Esophagus (tissue), 2 donors: Measurements from ENCODE around the gene SULF2. TPM values are rescaled to one million over a fixed set of nuclear protein-coding genes. Genes with fewer than 3 reads are reported as not detected.

Experiments
- H3K27ac ChIP-seq, 2 donors: one replicate each; pipeline ENCODE4 v1.5.1; 2013; ENCODE audit warnings: low read depth in 2 of 2, mild to moderate bottlenecking in 2 of 2, inconsistent platforms in 1 of 2, low read length in 1 of 2, moderate library complexity in 1 of 2
- H3K27me3 ChIP-seq, 2 donors: one replicate each; pipeline ENCODE4 v1.6.1; 2013; ENCODE audit warnings: low read length in 2 of 2, control low read depth in 1 of 2, mild to moderate bottlenecking in 1 of 2; ENCODE audit not compliant: insufficient read depth in 2 of 2, control insufficient read depth in 1 of 2
- H3K36me3 ChIP-seq, 2 donors: one replicate each; pipeline ENCODE4 v1.6.1; 2013; ENCODE audit warnings: low read length in 1 of 2; ENCODE audit not compliant: control insufficient read depth in 2 of 2, insufficient read depth in 2 of 2
- H3K4me1 ChIP-seq, 2 donors: one replicate each; pipeline ENCODE4 v1.6.1; 2013; ENCODE audit warnings: low read length in 1 of 2; ENCODE audit not compliant: control insufficient read depth in 2 of 2, insufficient read depth in 2 of 2
- H3K4me3 ChIP-seq, 2 donors: one replicate each; pipeline ENCODE4 v1.5.1; 2013; ENCODE audit warnings: low read length in 2 of 2, mild to moderate bottlenecking in 2 of 2, low read depth in 1 of 2, moderate library complexity in 1 of 2
- H3K9me3 ChIP-seq, 2 donors: one replicate each; pipeline ENCODE4 v1.6.1; 2013; ENCODE audit warnings: mild to moderate bottlenecking in 2 of 2, low read depth in 1 of 2, low read length in 1 of 2, moderate library complexity in 1 of 2; ENCODE audit not compliant: control insufficient read depth in 2 of 2, insufficient read depth in 1 of 2
- WGBS, 2 donors: extraction: QIAGEN DNeasy Blood & Tissue Kit; methylation state at CpG; one replicate each; pipeline ENCODE4 v1.1.7; 2013; 5-methylcytosine and 5-hydroxymethylcytosine counted together
- polyA plus RNA-seq, 2 donors: library from polyadenylated mRNA; stranded (reverse); fragments of 200-250 nt; gene quantifications; one replicate each; pipeline ENCODE4 v1.2.3, GENCODE V29; 2013
- donor health status: healthy with polysubstance abuse.
- donor health status: Bipolar disorder and iron deficiency.

The SULF2 gene
- polyA plus RNA-seq, 2 donors, result 47.3 to 153 TPM

DNA sequence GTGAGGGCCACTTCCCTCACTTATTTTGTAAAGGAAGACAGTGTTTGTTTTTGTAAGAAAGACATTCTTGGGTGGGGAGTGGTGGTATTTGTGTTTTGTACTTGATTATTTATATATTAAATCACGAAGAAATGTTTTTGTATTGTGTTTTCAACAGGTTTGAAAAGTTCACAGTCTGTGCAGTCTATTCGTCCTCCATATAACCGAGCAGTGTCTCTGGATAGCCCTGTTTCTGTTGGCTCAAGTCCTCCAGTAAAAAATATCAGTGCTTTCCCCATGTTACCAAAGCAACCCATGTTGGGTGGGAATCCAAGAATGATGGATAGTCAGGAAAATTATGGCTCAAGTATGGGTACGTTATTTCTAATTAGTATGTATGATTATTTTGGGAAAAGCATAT lies 146.4 kb downstream of the SULF2 start:
- WGBS, 2 donors, result 49 to 56% methylated on average over 4 of the region's 4 CpGs
- Histone ChIP-seq H3K36me3 (peaks cover 11 to 17% of the 10 kb centered on the region in 2 donors), H3K27ac (no peak overlapping the region)

GRCh38 chr20:47635256-47635655 lies 150.0 kb downstream of the SULF2 start:
- Histone ChIP-seq H3K27ac (no peak overlapping the region), H3K4me3 (no peak overlapping the region), H3K27me3 (no peaks in the 10 kb centered on the region), H3K9me3 (no peaks in the 10 kb centered on the region), H3K4me1 (no peaks in the 10 kb centered on the region), H3K36me3 (peaks cover 9 to 14% of the 10 kb centered on the region in 2 donors)
- WGBS, 2 donors, result 95 to 100% methylated on average over 4 of the region's 4 CpGs

More for the DNA sequence above, 146.4 kb downstream of the SULF2 start:
- Histone ChIP-seq H3K9me3 (no peaks in the 10 kb centered on the region), H3K4me1 (no peaks in the 10 kb centered on the region), H3K4me3 (no peak overlapping the region), H3K27me3 (no peaks in the 10 kb centered on the region)

DNA sequence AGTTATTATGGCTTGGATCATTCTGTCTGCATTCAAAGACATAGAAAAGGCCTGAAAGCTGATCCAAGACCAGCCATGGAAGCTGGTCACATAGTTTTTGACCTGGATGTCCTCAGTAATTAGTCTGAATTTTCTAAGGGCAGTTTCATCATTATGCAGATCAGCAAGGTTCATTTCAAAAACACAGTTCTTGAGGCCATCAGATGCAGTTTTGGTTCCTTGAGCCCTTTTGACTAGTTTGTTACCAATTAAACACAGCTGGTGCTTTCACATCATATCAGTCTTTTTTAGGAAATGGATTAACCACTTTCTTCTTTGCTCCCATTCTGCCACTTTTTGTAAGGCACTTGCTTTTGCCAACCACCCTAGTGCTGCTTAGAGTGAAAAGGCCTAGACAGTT lies 154.2 kb downstream of the SULF2 start:
- H3K36me3 ChIP-seq, result peaks cover 3 to 8% of the 10 kb centered on the region in 2 donors
- no peaks in the 10 kb centered on the region for H3K27me3 ChIP-seq
- no peak overlapping the region for H3K4me3 ChIP-seq
- no peaks in the 10 kb centered on the region for H3K4me1 ChIP-seq
- H3K27ac ChIP-seq, result no peak overlapping the region
- H3K9me3 ChIP-seq, result no peaks in the 10 kb centered on the region

DNA sequence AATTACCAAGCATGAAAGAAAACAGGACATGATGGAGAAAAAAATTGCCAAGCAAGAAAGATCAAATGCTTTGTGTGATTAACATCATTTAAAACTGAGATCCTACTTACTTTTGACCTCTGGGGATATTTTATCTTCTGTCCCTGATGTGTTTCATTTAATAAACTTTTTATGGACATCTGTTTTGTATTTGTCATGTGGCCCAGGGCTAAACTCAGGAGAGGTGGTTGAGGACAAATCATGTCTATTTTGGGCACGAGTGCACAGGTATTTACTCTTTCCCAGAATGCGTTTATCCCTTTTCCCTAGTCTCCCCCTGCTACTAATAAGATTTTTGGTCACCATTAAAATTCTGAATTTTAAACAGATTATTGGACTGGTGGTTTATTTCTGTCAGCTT lies 155.4 kb downstream of the SULF2 start:
- 82 to 92% methylated on average over 2 of the region's 2 CpGs for WGBS, 2 donors
- H3K36me3 ChIP-seq, result peaks cover 0 to 4% of the 10 kb centered on the region in 2 donors

DNA sequence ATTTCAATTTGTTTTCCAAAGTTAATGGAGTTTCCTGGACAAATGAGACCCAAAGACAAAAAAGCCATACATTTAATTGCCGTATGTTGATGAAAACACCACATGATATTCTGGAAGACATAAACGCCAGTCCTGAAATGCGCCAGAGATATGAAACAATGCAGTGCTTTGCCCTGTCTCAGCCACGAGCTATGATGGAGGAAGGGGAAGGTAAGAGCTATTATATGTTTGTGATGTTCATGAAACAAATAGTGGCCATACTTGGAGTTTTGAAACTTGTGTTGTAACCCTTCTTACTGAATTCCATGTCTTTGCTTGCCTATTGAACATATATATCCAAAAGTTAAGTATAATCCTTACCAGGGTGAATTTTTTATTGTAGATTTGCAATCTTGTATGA lies 157.7 kb downstream of the SULF2 start:
- no peaks in the 10 kb centered on the region for H3K27me3 ChIP-seq
- H3K36me3 ChIP-seq, result peaks cover 0 to 9% of the 10 kb centered on the region in 2 donors
- no peak overlapping the region for H3K27ac ChIP-seq
- 92 to 93% methylated on average over 4 of the region's 4 CpGs for WGBS, 2 donors
- no peaks in the 10 kb centered on the region for H3K9me3 ChIP-seq
- no peaks in the 10 kb centered on the region for H3K4me1 ChIP-seq
- H3K4me3 ChIP-seq, result no peak overlapping the region

More for the DNA sequence above, 155.4 kb downstream of the SULF2 start:
- Histone ChIP-seq H3K4me3 (no peak overlapping the region), H3K27ac (no peak overlapping the region), H3K4me1 (no peaks in the 10 kb centered on the region), H3K9me3 (no peaks in the 10 kb centered on the region), H3K27me3 (no peaks in the 10 kb centered on the region)

- Histone ChIP-seq H3K27me3 (no peaks in the 10 kb centered on the region), H3K9me3 (no peaks in the 10 kb centered on the region), H3K4me3 (no peak overlapping the region), H3K4me1 (no peaks in the 10 kb centered on the region), H3K36me3 (peaks cover 0 to 7% of the 10 kb centered on the region in 2 donors), H3K27ac (no peak overlapping the region)
- WGBS, 2 donors, result 68 to 75% methylated on average over 2 of the region's 2 CpGs
These were observed 162.1 kb downstream of the SULF2 start for GRCh38 chr20:47623206-47623605.

- H3K9me3 ChIP-seq, result no peaks in the 10 kb centered on the region
- 90 to 92% methylated on average over 9 of the region's 9 CpGs for WGBS, 2 donors
- H3K27me3 ChIP-seq, result no peaks in the 10 kb centered on the region
- H3K27ac ChIP-seq, result no peak overlapping the region
- H3K36me3 ChIP-seq, result peaks cover 0 to 5% of the 10 kb centered on the region in 2 donors
- H3K4me1 ChIP-seq, result no peaks in the 10 kb centered on the region
- H3K4me3 ChIP-seq, result no peak overlapping the region
These were observed 163.1 kb downstream of the SULF2 start for GRCh38 chr20:47622118-47622665.

DNA sequence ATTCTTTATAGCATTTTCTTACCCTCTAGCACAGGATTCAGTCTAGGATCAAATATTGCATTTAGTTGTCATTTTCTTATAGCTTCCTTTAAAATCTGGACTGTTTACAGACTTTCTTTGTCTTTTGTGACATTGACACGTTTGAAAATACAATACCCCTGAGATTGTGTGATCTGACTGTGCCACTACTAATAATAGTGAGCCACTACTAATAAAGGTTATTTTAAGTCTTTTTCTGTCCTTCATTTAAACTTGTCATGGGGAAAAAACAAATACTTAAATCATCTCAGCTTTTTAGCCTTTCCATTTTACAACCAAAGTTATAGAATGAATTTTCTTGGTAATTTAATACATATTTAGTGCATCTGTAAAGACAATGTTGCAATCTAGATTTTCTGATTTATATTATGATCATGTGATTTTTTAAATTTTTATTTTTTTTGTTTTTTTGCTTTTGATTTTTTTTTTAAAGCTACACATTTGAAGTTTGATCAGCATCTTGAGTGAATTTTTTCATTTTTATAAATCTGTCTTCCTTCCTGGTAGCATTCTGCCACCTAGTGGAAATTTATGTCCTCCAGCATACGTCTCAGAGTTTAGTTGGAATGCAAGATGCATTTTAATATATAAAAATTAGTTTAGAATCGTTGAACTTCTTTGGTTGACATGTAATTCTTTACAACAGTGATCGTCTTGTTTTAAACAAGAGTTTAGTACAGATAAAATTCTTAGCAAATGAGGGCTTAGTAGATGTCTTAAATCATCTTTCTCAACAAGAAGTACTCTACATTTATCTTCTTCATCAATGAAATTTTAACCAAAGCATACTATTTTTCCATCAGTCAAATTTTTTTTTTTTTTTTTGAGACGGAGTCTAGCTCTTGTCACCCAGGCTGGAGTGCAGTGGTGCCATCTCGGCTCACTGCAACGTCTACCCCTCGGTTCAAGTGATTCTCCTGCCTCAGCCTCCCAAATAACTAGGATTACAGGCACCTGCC lies 164.2 kb downstream of the SULF2 start:
- no peak overlapping the region for H3K27ac ChIP-seq
- peaks cover 0 to 5% of the 10 kb centered on the region in 2 donors for H3K36me3 ChIP-seq
- WGBS, 2 donors, result 48 to 49% methylated on average over 8 of the region's 8 CpGs
- H3K4me3 ChIP-seq, result no peak overlapping the region
- H3K9me3 ChIP-seq, result no peaks in the 10 kb centered on the region
- H3K27me3 ChIP-seq, result no peaks in the 10 kb centered on the region
- H3K4me1 ChIP-seq, result no peaks in the 10 kb centered on the region

DNA sequence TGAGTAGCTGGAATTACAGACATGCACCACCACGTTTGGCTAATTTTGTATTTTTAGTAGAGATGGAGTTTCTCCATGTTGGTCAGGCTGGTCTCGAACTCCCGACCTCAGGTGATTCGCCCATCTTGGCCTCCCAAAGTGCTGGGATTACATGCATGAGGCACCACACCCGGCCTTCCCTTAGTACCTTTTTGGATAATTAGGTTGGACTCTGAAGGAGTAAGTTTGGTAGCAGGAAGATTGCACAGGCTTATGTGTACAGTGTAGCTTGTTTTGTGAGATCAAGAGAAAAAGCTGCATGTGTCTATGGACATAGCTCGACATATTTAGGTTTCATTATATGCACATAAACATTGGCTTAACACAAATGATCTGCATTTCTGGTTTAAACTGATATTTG lies 166.8 kb downstream of the SULF2 start:
- H3K4me1 ChIP-seq, result no peaks in the 10 kb centered on the region
- no peak overlapping the region for H3K27ac ChIP-seq
- no peak overlapping the region for H3K4me3 ChIP-seq
- 87 to 89% methylated on average over 6 of the region's 6 CpGs for WGBS, 2 donors
- no peaks in the 10 kb centered on the region for H3K27me3 ChIP-seq
- H3K36me3 ChIP-seq, result peaks cover 0 to under 1% of the 10 kb centered on the region in 2 donors
- H3K9me3 ChIP-seq, result no peaks in the 10 kb centered on the region
